HCT116 (cell line): ENCODE measurements around the gene ASB3. TPM values are rescaled to one million over a fixed set of nuclear protein-coding genes. Genes with fewer than 3 reads are reported as not detected.

Experiments
- ATAC-seq: fragments of 200-7000 bp; cut with Tn5 transposase; 2 replicates; pipeline ENCODE4 v1.9.1; 2020; ENCODE audit warnings: mild to moderate bottlenecking, moderate library complexity
- BruUV-seq: library from RNA; stranded (reverse); fragments of 400-500 nt; replicated peaks from 2 replicates; lab custom pipeline; 2021; lab: Mats Ljungman, UMichigan
- CTCF ChIA-PET: fragments of 300-600 bp; sonication (Branson Sonifier 250); formaldehyde crosslinking; loops from one replicate; lab custom pipeline; 2021; ENCODE audit warnings: antibody characterized with exemption; lab: Charles Lee
- POLR2A ChIA-PET: fragments of 300-600, 350-600 bp; sonication (Branson Sonifier 250); formaldehyde crosslinking; loops from one replicate; lab custom pipeline; 2021; ENCODE audit warnings: antibody characterized with exemption; lab: Charles Lee
- RAD21 ChIA-PET, 2 experiments: fragments of 300-600 bp; sonication (Branson Sonifier 250); formaldehyde crosslinking; loops; one replicate each; lab custom pipeline; 2023; ENCODE audit warnings: low total read pairs in 2 of 2; ENCODE audit not compliant: uncharacterized antibody in 2 of 2, unreplicated experiment in 2 of 2, low non-redundant PET in 1 of 2; lab: Charles Lee
- DNase-seq: peaks from one replicate; pipeline ENCODE4 v3.0.0-alpha.2; 2010; ENCODE audit warnings: low read depth, low spot score
- H2AFZ ChIP-seq: fragments of 200-600 bp; shearing (Covaris generic), sonication (generic); 2 replicates; pipeline ENCODE4 v1.6.1; 2017; ENCODE audit warnings: low read depth, mixed run types, mixed read lengths, antibody characterized with exemption, low read length; ENCODE audit not compliant: poor library complexity, severe bottlenecking
- H3K27ac ChIP-seq: 2 replicates; pipeline ENCODE4 v1.5.1; 2012; ENCODE audit warnings: low read depth, low read length
- H3K27me3 ChIP-seq: fragments of 200-600 bp; sonication (generic); 2 replicates; pipeline ENCODE4 v1.6.1; 2016; ENCODE audit warnings: mixed run types, low read length, mixed read lengths; ENCODE audit not compliant: insufficient read depth
- H3K36me3 ChIP-seq, 2 experiments: fragments of 200-500 bp in 1 of 2; fragments of 200-600 bp in 1 of 2; sonication (Bioruptor generic) in 1 of 2; sonication (generic) in 1 of 2; 2 replicates each; pipeline versions ENCODE4 v1.5.1 to v1.6.1; 2014 to 2016; ENCODE audit warnings: low read length in 2 of 2, inconsistent platforms in 1 of 2, mixed read lengths in 1 of 2, mixed run types in 1 of 2; ENCODE audit not compliant: insufficient read depth in 2 of 2, control insufficient read depth in 1 of 2
- H3K4me1 ChIP-seq, 2 experiments: fragments of 200-600 bp in 1 of 2; sonication (generic) in 1 of 2; 2 replicates each; pipeline versions ENCODE4 v1.5.1 to v1.6.1; 2012 to 2017; ENCODE audit warnings: low read length in 2 of 2, inconsistent platforms in 1 of 2, mild to moderate bottlenecking in 1 of 2, mixed read lengths in 1 of 2, mixed run types in 1 of 2, moderate library complexity in 1 of 2; ENCODE audit not compliant: insufficient read depth in 2 of 2, control insufficient read depth in 1 of 2
- H3K4me2 ChIP-seq: fragments of 200-600 bp; sonication (generic); 2 replicates; pipeline ENCODE4 v1.6.1; 2017; ENCODE audit warnings: mixed run types, low read length, mixed read lengths
- H3K4me3 ChIP-seq, 2 experiments: fragments of 200-600 bp in 1 of 2; sonication (generic) in 1 of 2; replicated peaks in 1 of 2; 2 replicates each; pipeline ENCODE4 v1.5.1; 2011 to 2016; ENCODE audit warnings: low read length in 2 of 2, control low read depth in 1 of 2, low read depth in 1 of 2, mild to moderate bottlenecking in 1 of 2, mixed read lengths in 1 of 2, mixed run types in 1 of 2
- H3K79me2 ChIP-seq: fragments of 200-600 bp; sonication (generic); 2 replicates; pipeline ENCODE4 v1.6.1; 2017; ENCODE audit warnings: mild to moderate bottlenecking, mixed run types, low read length, moderate library complexity, mixed read lengths; ENCODE audit not compliant: insufficient read depth
- H3K9ac ChIP-seq: fragments of 200-600 bp; sonication (generic); 2 replicates; pipeline ENCODE4 v1.6.1; 2016; ENCODE audit warnings: low read length, mixed read lengths
- H3K9me2 ChIP-seq: fragments of 200-600 bp; sonication (generic), shearing (Covaris generic); 2 replicates; pipeline ENCODE4 v1.6.1; 2017; ENCODE audit warnings: mixed run types, mild to moderate bottlenecking, moderate library complexity; ENCODE audit not compliant: insufficient read depth
- H3K9me3 ChIP-seq, 2 experiments: fragments of 200-500 bp in 1 of 2; fragments of 200-600 bp in 1 of 2; sonication (Bioruptor generic) in 1 of 2; sonication (generic) in 1 of 2; 2 replicates each; pipeline ENCODE4 v1.6.1; 2014 to 2017; ENCODE audit warnings: low read length in 2 of 2, mixed read lengths in 2 of 2, inconsistent platforms in 1 of 2, low read depth in 1 of 2, mild to moderate bottlenecking in 1 of 2, mixed run types in 1 of 2, moderate library complexity in 1 of 2; ENCODE audit not compliant: control insufficient read depth in 1 of 2, insufficient read depth in 1 of 2
- H4K20me1 ChIP-seq: fragments of 200-600 bp; sonication (generic), shearing (Covaris generic); 2 replicates; pipeline ENCODE4 v1.6.1; 2017; ENCODE audit warnings: mixed run types, mild to moderate bottlenecking, moderate library complexity; ENCODE audit not compliant: insufficient read depth
- JUND ChIP-seq: IDR thresholded peaks from 2 replicates; pipeline ENCODE4 v1.6.1; 2012
- POLR2AphosphoS5 ChIP-seq: IDR thresholded peaks from 2 replicates; pipeline ENCODE4 v1.6.1; 2011; ENCODE audit warnings: mild to moderate bottlenecking, low read depth, low read length, moderate library complexity
- SIN3A ChIP-seq: IDR thresholded peaks from 2 replicates; pipeline ENCODE4 v1.6.1; 2012; ENCODE audit warnings: low read depth
- SP1 ChIP-seq: IDR thresholded peaks from 2 replicates; pipeline ENCODE4 v1.6.1; 2012; ENCODE audit warnings: low read depth
- YY1 ChIP-seq: IDR thresholded peaks from 2 replicates; pipeline ENCODE4 v1.6.1; 2011; ENCODE audit warnings: low read length, low read depth, moderate library complexity, mild to moderate bottlenecking; ENCODE audit not compliant: insufficient replicate concordance; ENCODE audit errors: extremely low read depth
- ZFX ChIP-seq: fragments of 450-650 bp; IDR thresholded peaks from 2 replicates; pipeline ENCODE4 v1.6.1; 2017
- intact Hi-C: fragments of 100-400 bp; cut with micrococcal nuclease; formaldehyde crosslinking; loops from 2 replicates; pipeline ENCODE4 v1.10.0; 2022
- total RNA-seq: library from RNA; stranded (reverse); gene quantifications from one replicate; pipeline ENCODE4 v1.2.1, GENCODE V29; 2021; ENCODE audit not compliant: unreplicated experiment
- TF ChIP-seq, protein P1 (sequence below): IDR thresholded peaks from 2 replicates; pipeline ENCODE4 v1.6.1; 2012

Gene ASB3
- total RNA-seq, 1 experiment from 2014 or later = 17.3 TPM

DNA sequence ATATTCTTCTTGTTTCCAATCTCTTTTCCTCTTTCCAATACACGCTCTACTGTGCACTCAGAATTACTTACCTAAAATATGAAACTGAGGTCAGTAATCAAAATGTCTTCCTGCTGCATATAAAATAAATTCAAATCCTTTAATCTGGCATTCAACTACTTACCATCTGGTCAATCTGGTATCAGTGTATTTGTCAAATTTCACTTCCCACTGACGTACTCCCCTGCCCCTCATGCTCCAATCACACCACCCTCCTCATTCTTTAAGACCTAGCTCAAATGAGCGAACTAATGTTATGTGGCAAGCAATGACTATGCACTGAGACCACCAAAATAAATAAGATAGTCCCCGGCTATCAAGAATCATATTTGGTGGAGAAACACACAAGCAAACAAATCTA is 6.7 kb downstream of the ASB3 start:
- H3K9me3 ChIP-seq = no peaks in the 10 kb centered on the region
- no peak overlapping the region for H3K27ac ChIP-seq
- H3K4me1 ChIP-seq = peaks cover 2 to 3% of the 10 kb centered on the region in 2 experiments; a peak in 1 of 4 replicates
- POLR2A ChIA-PET = no interaction called here
- no peak overlapping the region for H3K4me2 ChIP-seq
- H3K27me3 ChIP-seq = no peaks in the 10 kb centered on the region
- CTCF ChIA-PET = no interaction called here
- H3K79me2 ChIP-seq = peaks cover 98% of the 10 kb centered on the region
- no peaks in the 10 kb centered on the region for H4K20me1 ChIP-seq
- RAD21 ChIA-PET = no interaction called here
- no peak overlapping the region for H3K4me3 ChIP-seq
- H2AFZ ChIP-seq = no peak overlapping the region
- no peak for ATAC-seq
- no peak overlapping the region for H3K9ac ChIP-seq
- TF ChIP-seq SP1 (no peak), POLR2AphosphoS5 (no peak), ZFX (no peak), YY1 (no peak), SIN3A (no peak), JUND (no peak)
- TF ChIP-seq, protein P1, sequence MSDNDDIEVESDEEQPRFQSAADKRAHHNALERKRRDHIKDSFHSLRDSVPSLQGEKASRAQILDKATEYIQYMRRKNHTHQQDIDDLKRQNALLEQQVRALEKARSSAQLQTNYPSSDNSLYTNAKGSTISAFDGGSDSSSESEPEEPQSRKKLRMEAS = no peak
- H3K36me3 ChIP-seq = no peaks in the 10 kb centered on the region
- no peaks in the 10 kb centered on the region for H3K9me2 ChIP-seq
- no peak for DNase-seq
- intact Hi-C loops = no loop called here
- no TSS peak for BruUV-seq

DNA sequence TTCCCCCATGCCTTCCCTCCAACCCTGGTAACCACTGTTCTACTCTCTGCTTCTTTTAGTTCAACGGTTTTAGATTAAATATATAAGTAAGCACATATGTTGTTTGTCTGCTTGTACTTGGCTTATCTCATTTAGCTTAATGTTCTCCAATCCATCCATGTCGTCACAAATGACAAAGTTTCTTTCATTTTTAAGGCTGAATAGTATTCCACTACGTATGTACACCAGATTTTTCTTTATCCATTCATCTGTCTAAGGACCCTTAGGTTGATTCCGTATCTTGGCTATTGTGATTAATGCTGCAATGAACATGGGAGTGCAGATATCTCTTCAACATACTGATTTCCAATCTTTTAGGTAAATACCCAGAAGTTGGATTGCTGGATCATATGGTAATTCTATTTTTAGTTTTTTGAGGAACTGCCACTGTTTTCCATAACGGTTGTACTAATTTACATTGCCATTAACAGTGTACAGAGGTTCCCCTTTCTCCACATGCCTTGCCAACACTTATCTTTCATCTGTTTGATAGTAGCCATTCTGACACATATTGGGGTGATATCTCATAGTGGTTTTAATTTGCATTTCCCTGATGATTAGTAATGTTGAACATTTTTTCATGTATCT is 8.1 kb downstream of the ASB3 start:
- BruUV-seq = no TSS peak
- DNase-seq (no peak), ATAC-seq (no peak)
- POLR2A ChIA-PET = no interaction called here
- RAD21 ChIA-PET = no interaction called here
- intact Hi-C loops = no loop called here
- CTCF ChIA-PET = no interaction called here
- no peak overlapping the region for H3K4me3 ChIP-seq
- no peaks in the 10 kb centered on the region for H3K4me1 ChIP-seq
- H3K79me2 ChIP-seq = peaks cover 96% of the 10 kb centered on the region
- H3K9me2 ChIP-seq = no peaks in the 10 kb centered on the region
- no peak overlapping the region for H3K4me2 ChIP-seq
- no peak overlapping the region for H3K27ac ChIP-seq
- H3K9ac ChIP-seq = no peak overlapping the region
- H2AFZ ChIP-seq = no peak overlapping the region
- no peaks in the 10 kb centered on the region for H3K27me3 ChIP-seq
- no peaks in the 10 kb centered on the region for H3K9me3 ChIP-seq
- peaks cover 0 to 4% of the 10 kb centered on the region in 2 experiments; a peak in 1 of 4 replicates for H3K36me3 ChIP-seq
- H4K20me1 ChIP-seq = no peaks in the 10 kb centered on the region
- no peak for TF ChIP-seq SP1
- no peak for TF ChIP-seq POLR2AphosphoS5
